NB4 (cell line): ENCODE measurements around the gene ZC3H12A.
"Not testable (repeated sequence)": the region's sequence is repeated elsewhere in the genome, so short reads cannot be mapped to it uniquely, and the experiment has no call there.

Experiments used
- DNase-seq: peaks from one replicate; pipeline ENCODE4 v3.0.0; 2010; ENCODE audit warnings: low read depth
- H3K4me3 ChIP-seq: one replicate; pipeline ENCODE4 v1.5.1; 2011; ENCODE audit warnings: mild to moderate bottlenecking, low read depth, low read length, moderate library complexity
- MYC ChIP-seq: IDR thresholded peaks from 2 replicates; pipeline ENCODE4 v1.6.1; 2011; ENCODE audit warnings: low read depth, low read length
- POLR2A ChIP-seq: IDR thresholded peaks from 2 replicates; pipeline ENCODE4 v1.6.1; 2011; ENCODE audit warnings: mild to moderate bottlenecking; ENCODE audit not compliant: insufficient read length; ENCODE audit errors: extremely low read depth
- TF ChIP-seq, protein P1 (sequence below): IDR thresholded peaks from one replicate; pipeline ENCODE4 v1.5.1; 2012; ENCODE audit warnings: low read depth, low read length
- TF ChIP-seq, protein P2 (sequence below): IDR thresholded peaks from 2 replicates; pipeline ENCODE4 v1.6.1; 2011; ENCODE audit warnings: low read depth, low read length

The ZC3H12A gene

DNA sequence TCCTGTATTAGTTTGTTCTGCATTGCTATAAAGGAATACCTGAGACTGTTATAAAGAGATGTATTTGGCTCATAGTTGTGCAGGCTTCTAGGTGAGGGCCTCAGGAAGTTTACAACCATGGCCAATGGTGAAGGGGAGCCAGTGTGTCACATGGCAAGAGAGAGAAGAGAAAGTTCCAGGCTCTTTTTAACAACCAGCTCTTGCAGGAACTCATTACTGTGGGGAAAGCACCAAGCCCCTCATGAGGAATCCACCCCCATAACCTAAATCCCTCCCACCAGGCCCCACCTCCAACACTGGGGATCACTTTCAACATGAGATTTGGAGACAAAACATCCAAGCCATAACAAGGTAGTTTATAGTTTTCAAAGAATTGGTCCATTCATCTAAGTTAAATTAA is 45.2 kb downstream of the ZC3H12A start:
- H3K4me3 ChIP-seq = no peak overlapping the region
- DNase-seq = no peak
- TF ChIP-seq MYC (no peak), POLR2A (no peak)
- TF ChIP-seq, protein P1, sequence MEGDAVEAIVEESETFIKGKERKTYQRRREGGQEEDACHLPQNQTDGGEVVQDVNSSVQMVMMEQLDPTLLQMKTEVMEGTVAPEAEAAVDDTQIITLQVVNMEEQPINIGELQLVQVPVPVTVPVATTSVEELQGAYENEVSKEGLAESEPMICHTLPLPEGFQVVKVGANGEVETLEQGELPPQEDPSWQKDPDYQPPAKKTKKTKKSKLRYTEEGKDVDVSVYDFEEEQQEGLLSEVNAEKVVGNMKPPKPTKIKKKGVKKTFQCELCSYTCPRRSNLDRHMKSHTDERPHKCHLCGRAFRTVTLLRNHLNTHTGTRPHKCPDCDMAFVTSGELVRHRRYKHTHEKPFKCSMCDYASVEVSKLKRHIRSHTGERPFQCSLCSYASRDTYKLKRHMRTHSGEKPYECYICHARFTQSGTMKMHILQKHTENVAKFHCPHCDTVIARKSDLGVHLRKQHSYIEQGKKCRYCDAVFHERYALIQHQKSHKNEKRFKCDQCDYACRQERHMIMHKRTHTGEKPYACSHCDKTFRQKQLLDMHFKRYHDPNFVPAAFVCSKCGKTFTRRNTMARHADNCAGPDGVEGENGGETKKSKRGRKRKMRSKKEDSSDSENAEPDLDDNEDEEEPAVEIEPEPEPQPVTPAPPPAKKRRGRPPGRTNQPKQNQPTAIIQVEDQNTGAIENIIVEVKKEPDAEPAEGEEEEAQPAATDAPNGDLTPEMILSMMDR = no peak
- TF ChIP-seq, protein P2, sequence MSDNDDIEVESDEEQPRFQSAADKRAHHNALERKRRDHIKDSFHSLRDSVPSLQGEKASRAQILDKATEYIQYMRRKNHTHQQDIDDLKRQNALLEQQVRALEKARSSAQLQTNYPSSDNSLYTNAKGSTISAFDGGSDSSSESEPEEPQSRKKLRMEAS = no peak

DNA sequence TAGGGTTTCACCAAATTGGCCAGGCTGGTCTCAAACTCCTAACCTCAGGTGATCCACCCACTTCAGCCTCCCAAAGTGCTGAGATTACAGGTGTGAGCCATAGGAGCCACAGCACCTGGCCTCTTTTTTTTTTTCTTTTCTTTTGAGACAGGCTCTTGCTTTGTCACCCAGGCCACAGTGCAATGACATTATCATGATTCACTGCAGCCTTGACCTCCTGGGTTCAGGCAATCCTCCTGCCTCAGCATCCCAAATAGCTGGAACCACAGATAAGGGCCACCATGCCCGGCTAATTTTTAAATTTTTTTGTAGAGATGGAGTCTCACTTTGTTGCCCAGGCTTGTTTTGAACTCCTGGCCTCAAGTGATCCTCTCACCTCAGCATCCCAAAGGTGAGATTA is 55.5 kb downstream of the ZC3H12A start:
- H3K4me3 ChIP-seq, DNase-seq: not testable (repeated sequence)

- H3K4me3 ChIP-seq, DNase-seq: not testable (repeated sequence)
These were observed 58.2 kb downstream of the ZC3H12A start for GRCh38 chr1:37532418-37533156.

GRCh38 chr1:37533317-37534093 is 59.1 kb downstream of the ZC3H12A start:
- DNase-seq = no peak
- no peak overlapping the region for H3K4me3 ChIP-seq
- no peak for TF ChIP-seq MYC
- TF ChIP-seq POLR2A = no peak
- TF ChIP-seq, protein P1 = no peak
- TF ChIP-seq, protein P2 = no peak
